Adipose tissue (tissue), 3 donors: ENCODE data around the gene SFXN4. TPM values are rescaled to one million over a fixed set of nuclear protein-coding genes. Genes with fewer than 3 reads are reported as not detected.
"Not testable (repeated sequence)": the region's sequence is repeated elsewhere in the genome, so short reads cannot be mapped to it uniquely, and the experiment has no call there.

ENCODE experiments used
- H3K27ac ChIP-seq: one replicate; pipeline ENCODE4 v1.5.1; 2013; ENCODE audit warnings: low read depth, low read length
- WGBS, 3 donors: extraction: QIAGEN DNeasy Blood & Tissue Kit; methylation state at CpG; one replicate each; pipeline ENCODE4 v1.1.7; 2013; 5-methylcytosine and 5-hydroxymethylcytosine counted together
- polyA plus RNA-seq, 3 donors: library from polyadenylated mRNA; stranded (reverse); fragments of 200-250 nt; gene quantifications; one replicate each; pipeline ENCODE4 v1.2.3, GENCODE V29; 2013
- donor health status: healthy with polysubstance abuse.
- donor health status: Bipolar disorder and iron deficiency.
- donor health status: healthy.

SFXN4 gene
- polyA plus RNA-seq, 3 donors, result 20.7 to 32.7 (median 24.5) TPM

- H3K27ac ChIP-seq, result no peak overlapping the region
Measured at GRCh38 chr10:119120413-119120867, 45.1 kb downstream of the SFXN4 start.

GRCh38 chr10:119119400-119119799 is 46.1 kb downstream of the SFXN4 start:
- H3K27ac ChIP-seq, result no peak overlapping the region
- 87 to 100% (median 95%) methylated on average over 1 of the region's 1 CpG for WGBS, 3 donors

More at GRCh38 chr10:119120413-119120867, 45.1 kb downstream of the SFXN4 start:
- WGBS, 3 donors, result 37 to 71% (median 65%) methylated on average over 4 of the region's 4 CpGs

- H3K27ac ChIP-seq, result no peak overlapping the region
- WGBS, 3 donors, result 93 to 96% (median 95%) methylated on average over 5 of the region's 5 CpGs
Measured at GRCh38 chr10:119118231-119118630, 47.3 kb downstream of the SFXN4 start.

GRCh38 chr10:119116326-119116951 is 49.1 kb downstream of the SFXN4 start:
- no peak overlapping the region for H3K27ac ChIP-seq
- WGBS, 3 donors, result 95 to 96% (median 95%) methylated on average over 6 of the region's 6 CpGs

GRCh38 chr10:119115926-119116325 is 49.6 kb downstream of the SFXN4 start:
- 71 to 91% (median 73%) methylated on average over 9 of the region's 9 CpGs for WGBS, 3 donors
- H3K27ac ChIP-seq, result no peak overlapping the region

- 54 to 85% (median 58%) methylated on average over 11 of the region's 11 CpGs for WGBS, 3 donors
- no peak overlapping the region for H3K27ac ChIP-seq
Measured at GRCh38 chr10:119113751-119114732, 51.5 kb downstream of the SFXN4 start.

GRCh38 chr10:119112056-119112455 is 53.5 kb downstream of the SFXN4 start:
- no peak overlapping the region for H3K27ac ChIP-seq
- WGBS, 3 donors, result 75 to 87% (median 79%) methylated on average over 4 of the region's 4 CpGs

GRCh38 chr10:119107771-119108170 is 57.7 kb downstream of the SFXN4 start:
- H3K27ac ChIP-seq, result not testable (repeated sequence)
- WGBS, 3 donors, result 67 to 89% (median 70%) methylated on average over 2 of the region's 2 CpGs

- 91 to 94% (median 92%) methylated on average over 6 of the region's 6 CpGs for WGBS, 3 donors
- not testable (repeated sequence) for H3K27ac ChIP-seq
Measured at GRCh38 chr10:119107106-119107505, 58.4 kb downstream of the SFXN4 start.

- H3K27ac ChIP-seq, result not testable (repeated sequence)
- 90 to 96% (median 94%) methylated on average over 7 of the region's 7 CpGs for WGBS, 3 donors
Measured at GRCh38 chr10:119105899-119106298, 59.6 kb downstream of the SFXN4 start.

- H3K27ac ChIP-seq, result no peak overlapping the region
Measured at GRCh38 chr10:119105155-119105554, 60.4 kb downstream of the SFXN4 start.

GRCh38 chr10:119104654-119105015 is 60.9 kb downstream of the SFXN4 start:
- 1% methylated on average over 18 to 22 of the region's 22 CpGs for WGBS, 3 donors
- H3K27ac ChIP-seq, result no peak overlapping the region

More at GRCh38 chr10:119105155-119105554, 60.4 kb downstream of the SFXN4 start:
- 88 to 91% (median 91%) methylated on average over 12 of the region's 12 CpGs for WGBS, 3 donors

GRCh38 chr10:119103903-119104653 is 61.4 kb downstream of the SFXN4 start, which contains the start of gene DENND10:
TSS of gene DENND10 (plus strand) at chr10:119104113. CDS start at chr10:119104143, 30 bp downstream.
- H3K27ac ChIP-seq, result no peak within 1 kb of the TSS
- 0 to 2% (median 1%) methylated on average over 39 to 88 of the region's 91 CpGs for WGBS, 3 donors

GRCh38 chr10:119103241-119103902 is 62.1 kb downstream of the SFXN4 start:
- WGBS, 3 donors, result 53 to 62% (median 59%) methylated on average over 11 to 12 of the region's 12 CpGs
- no peak overlapping the region for H3K27ac ChIP-seq

- H3K27ac ChIP-seq, result no peak overlapping the region
Measured at GRCh38 chr10:119101366-119102098, 64.0 kb downstream of the SFXN4 start.

GRCh38 chr10:119100434-119101238 is 64.9 kb downstream of the SFXN4 start:
- no peak overlapping the region for H3K27ac ChIP-seq
- WGBS, 3 donors, result 65 to 81% (median 72%) methylated on average over 3 of the region's 3 CpGs

More at GRCh38 chr10:119101366-119102098, 64.0 kb downstream of the SFXN4 start:
- WGBS, 3 donors, result 66 to 75% (median 73%) methylated on average over 10 of the region's 10 CpGs

- H3K27ac ChIP-seq, result no peak overlapping the region
- WGBS, 3 donors, result 90 to 95% (median 94%) methylated on average over 3 of the region's 3 CpGs
Measured at GRCh38 chr10:119098576-119098975, 66.9 kb downstream of the SFXN4 start.
